HEK293 (cell line): Measurements from ENCODE around the gene ATOH8.

Source experiments
- CTCF ChIP-seq: fragments of 450-650 bp; formaldehyde crosslinking; IDR thresholded peaks from 2 replicates; pipeline ENCODE4 v1.5.1; 2016; ENCODE audit warnings: missing biosample characterization, missing genetic modification characterization
- ELK4 ChIP-seq: IDR thresholded peaks from 2 replicates; pipeline ENCODE4 v1.6.1; 2011; ENCODE audit warnings: mild to moderate bottlenecking, low read depth, low read length, borderline replicate concordance
- GFI1B ChIP-seq: fragments of 450-650 bp; formaldehyde crosslinking; IDR thresholded peaks from 2 replicates; pipeline ENCODE4 v1.5.1; 2016; ENCODE audit warnings: missing biosample characterization, missing genetic modification characterization
- GLI4 ChIP-seq: fragments of 450-650 bp; formaldehyde crosslinking; IDR thresholded peaks from 2 replicates; pipeline ENCODE4 v1.5.1; 2016; ENCODE audit warnings: missing biosample characterization, missing genetic modification characterization
- INSM2 ChIP-seq: fragments of 450-650 bp; formaldehyde crosslinking; IDR thresholded peaks from 2 replicates; pipeline ENCODE4 v1.5.1; 2016; ENCODE audit warnings: missing biosample characterization, missing genetic modification characterization
- MYNN ChIP-seq: fragments of 450-650 bp; formaldehyde crosslinking; IDR thresholded peaks from 2 replicates; pipeline ENCODE4 v1.5.1; 2016; ENCODE audit warnings: missing biosample characterization, missing genetic modification characterization, borderline replicate concordance
- PBX3 ChIP-seq: sonication (generic); formaldehyde crosslinking; IDR thresholded peaks from 2 replicates; pipeline ENCODE4 v1.8.1; 2022; ENCODE audit warnings: mild to moderate bottlenecking, moderate library complexity, missing genetic modification reagents
- PRDM2 ChIP-seq: fragments of 450-650 bp; formaldehyde crosslinking; IDR thresholded peaks from 2 replicates; pipeline ENCODE4 v1.5.1; 2016; ENCODE audit warnings: missing biosample characterization, missing genetic modification characterization, borderline replicate concordance
- WT1 ChIP-seq: fragments of 450-650 bp; formaldehyde crosslinking; IDR thresholded peaks from 2 replicates; pipeline ENCODE4 v1.5.1; 2016; ENCODE audit warnings: missing biosample characterization, missing genetic modification characterization
- ZBTB26 ChIP-seq: fragments of 450-650 bp; formaldehyde crosslinking; optimal IDR thresholded peaks from 2 replicates; pipeline ENCODE3; 2016; ENCODE audit warnings: missing biosample characterization, mild to moderate bottlenecking, missing genetic modification characterization
- ZBTB6 ChIP-seq: fragments of 450-650 bp; formaldehyde crosslinking; IDR thresholded peaks from 2 replicates; pipeline ENCODE4 v1.5.1; 2017; ENCODE audit warnings: missing biosample characterization, missing genetic modification characterization
- ZNF146 ChIP-seq: fragments of 450-650 bp; formaldehyde crosslinking; IDR thresholded peaks from 2 replicates; pipeline ENCODE4 v1.5.1; 2016; ENCODE audit warnings: missing biosample characterization, missing genetic modification characterization
- ZNF18 ChIP-seq: fragments of 450-650 bp; formaldehyde crosslinking; IDR thresholded peaks from 2 replicates; pipeline ENCODE4 v1.5.1; 2016; ENCODE audit warnings: missing biosample characterization, missing genetic modification characterization
- ZNF184 ChIP-seq: fragments of 450-650 bp; IDR thresholded peaks from 2 replicates; pipeline ENCODE4 v1.5.1; 2018; ENCODE audit warnings: missing biosample characterization, mild to moderate bottlenecking, missing genetic modification characterization
- ZNF221 ChIP-seq: fragments of 450-650 bp; formaldehyde crosslinking; IDR thresholded peaks from 2 replicates; pipeline ENCODE4 v1.5.1; 2017; ENCODE audit warnings: missing biosample characterization, missing genetic modification characterization, borderline replicate concordance
- ZNF223 ChIP-seq: fragments of 450-650 bp; formaldehyde crosslinking; IDR thresholded peaks from 2 replicates; pipeline ENCODE4 v1.5.1; 2016; ENCODE audit warnings: missing biosample characterization, missing genetic modification characterization
- ZNF302 ChIP-seq: fragments of 450-650 bp; formaldehyde crosslinking; IDR thresholded peaks from 2 replicates; pipeline ENCODE4 v1.5.1; 2016; ENCODE audit warnings: missing biosample characterization, missing genetic modification characterization, low read depth
- ZNF624 ChIP-seq: fragments of 450-650 bp; formaldehyde crosslinking; IDR thresholded peaks from 2 replicates; pipeline ENCODE4 v1.5.1; 2017; ENCODE audit warnings: missing biosample characterization, missing genetic modification characterization
- ZNF626 ChIP-seq: fragments of 450-650 bp; sonication (Bioruptor Pico); formaldehyde crosslinking; IDR thresholded peaks from 2 replicates; pipeline ENCODE4 v1.5.1; 2018; ENCODE audit warnings: missing biosample characterization, missing genetic modification characterization, inconsistent platforms
- ZNF692 ChIP-seq: fragments of 450-650 bp; formaldehyde crosslinking; IDR thresholded peaks from 2 replicates; pipeline ENCODE4 v1.5.1; 2016; ENCODE audit warnings: missing biosample characterization, missing genetic modification characterization
- ZNF843 ChIP-seq: fragments of 450-650 bp; formaldehyde crosslinking; IDR thresholded peaks from 2 replicates; pipeline ENCODE4 v1.5.1; 2016; ENCODE audit warnings: missing biosample characterization, missing genetic modification characterization
- ZSCAN23 ChIP-seq: fragments of 450-650 bp; formaldehyde crosslinking; IDR thresholded peaks from 2 replicates; pipeline ENCODE4 v1.5.1; 2016; ENCODE audit warnings: missing biosample characterization, missing genetic modification characterization
- ZXDB ChIP-seq: fragments of 450-650 bp; formaldehyde crosslinking; IDR thresholded peaks from 2 replicates; pipeline ENCODE4 v1.5.1; 2016; ENCODE audit warnings: missing biosample characterization, missing genetic modification characterization

Gene ATOH8

GRCh38 chr2:85707304-85707703 is 46.5 kb upstream of the ATOH8 start (continued):
- TF ChIP-seq ZNF626, result no peak
- peak; percentile 80 for TF ChIP-seq CTCF
- peak; percentile 80 for TF ChIP-seq ZNF18
- no peak for TF ChIP-seq ZNF843 (tag by site-specific recombination)
- TF ChIP-seq ZNF221 (tag by site-specific recombination), result no peak
- no peak for TF ChIP-seq MYNN (tag by site-specific recombination)
- TF ChIP-seq WT1 (tag by site-specific recombination), result no peak
- TF ChIP-seq GLI4 (tag by site-specific recombination), result no peak
- TF ChIP-seq ZNF184 (tag by site-specific recombination), result no peak
- no peak for TF ChIP-seq PBX3
- TF ChIP-seq ZNF146 (tag by site-specific recombination), result no peak
- 0 out of 2 replicates have a peak, but pooled peaks have one; percentile 17 for TF ChIP-seq INSM2 (tag by site-specific recombination)
- no peak for TF ChIP-seq ZNF223 (tag by site-specific recombination)
- TF ChIP-seq ZSCAN23 (tag by site-specific recombination), result 0 out of 2 replicates have a peak, but pooled peaks have one; percentile 22
- peak; percentile 68 for TF ChIP-seq ZNF692 (tag by site-specific recombination)
- TF ChIP-seq ZXDB (tag by site-specific recombination), result peak; percentile 46; the same call in 1 of the 2 replicates
- TF ChIP-seq ELK4, result no peak
- TF ChIP-seq ZBTB26 (tag by site-specific recombination), result no peak
- no peak for TF ChIP-seq ZBTB6 (tag by site-specific recombination)
- no peak for TF ChIP-seq GFI1B (tag by site-specific recombination)
- no peak for TF ChIP-seq ZNF624 (tag by site-specific recombination)
- no peak for TF ChIP-seq PRDM2 (tag by site-specific recombination)
- no peak for TF ChIP-seq ZNF302 (tag by site-specific recombination)
